Stimulated activated CD8-positive, alpha-beta memory T cell treated with anti-CD3 and anti-CD28 coated beads, Interleukin-7, amount 100 ng/mL, for 4 hours (primary cell): ENCODE measurements around the gene HOATZ.
A peak's percentile ranks its signal among the peaks of the same experiment; 100 is the strongest.

Experiments used
- DNase-seq, 2 donors: peaks; one replicate each; pipeline ENCODE4 v3.0.0-alpha.2; 2020; ENCODE audit warnings: low read depth in 2 of 2

The HOATZ gene

DNA sequence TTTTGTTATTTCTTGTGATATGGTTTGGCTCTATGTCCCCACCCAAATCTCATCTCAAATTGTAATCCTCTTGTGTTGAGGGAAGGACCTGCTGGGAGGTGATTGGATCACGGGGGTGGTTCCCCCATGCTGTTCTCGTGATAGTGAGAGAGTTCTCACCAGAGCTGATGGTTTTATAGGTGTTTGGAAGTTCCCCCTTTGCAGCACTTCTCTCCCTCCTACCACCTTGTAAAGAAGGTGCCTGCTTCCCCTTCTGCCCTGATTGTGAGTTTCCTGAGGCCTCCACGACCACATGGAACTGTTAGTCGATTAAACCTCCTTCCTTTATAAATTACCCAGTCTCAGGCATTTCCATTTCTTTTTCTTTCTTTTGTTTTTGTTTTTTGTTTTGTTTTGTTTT lies 63.2 kb downstream of the HOATZ start:
- DNase-seq: no peak

- no peak for DNase-seq
Observed at GRCh38 chr11:111581341-111581740, 66.8 kb downstream of the HOATZ start.

DNA sequence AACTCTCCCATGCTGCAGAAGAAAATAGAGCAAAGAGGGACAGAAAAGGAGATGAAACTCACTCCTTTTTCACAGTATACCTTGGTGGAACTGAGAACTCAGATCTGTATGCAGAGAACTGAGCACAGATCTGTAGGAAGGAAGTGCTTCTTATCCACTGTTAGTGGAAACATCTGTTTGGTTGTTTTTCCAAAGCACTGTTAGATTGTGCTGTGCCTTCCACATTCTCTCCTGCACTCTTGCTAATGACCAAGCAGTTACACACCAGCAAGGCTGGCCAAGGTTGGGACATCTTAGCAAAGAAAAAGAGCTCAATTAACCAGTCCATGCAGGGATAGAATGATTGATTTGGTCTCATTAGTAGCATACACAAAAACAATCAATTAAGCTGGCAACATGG lies 67.6 kb downstream of the HOATZ start:
- no peak for DNase-seq

DNA sequence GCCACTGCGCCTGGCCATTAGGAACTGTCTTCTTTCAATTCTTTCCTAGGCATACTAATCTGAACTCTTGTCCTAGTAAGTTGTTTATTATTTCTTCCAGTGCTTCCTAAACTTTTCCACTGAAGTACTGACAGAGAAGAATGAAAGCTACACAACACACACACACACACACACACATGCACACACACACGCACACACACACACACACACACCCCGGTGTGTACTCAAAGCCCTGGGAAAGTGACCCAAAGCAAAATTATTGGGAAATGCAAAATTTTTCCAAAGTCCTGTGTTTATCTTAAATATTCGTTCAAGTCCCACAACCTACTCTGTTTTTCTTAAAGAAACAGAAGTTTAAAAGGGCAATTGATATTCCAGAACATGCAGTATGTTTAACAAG lies 68.3 kb downstream of the HOATZ start:
- no peak for DNase-seq

DNA sequence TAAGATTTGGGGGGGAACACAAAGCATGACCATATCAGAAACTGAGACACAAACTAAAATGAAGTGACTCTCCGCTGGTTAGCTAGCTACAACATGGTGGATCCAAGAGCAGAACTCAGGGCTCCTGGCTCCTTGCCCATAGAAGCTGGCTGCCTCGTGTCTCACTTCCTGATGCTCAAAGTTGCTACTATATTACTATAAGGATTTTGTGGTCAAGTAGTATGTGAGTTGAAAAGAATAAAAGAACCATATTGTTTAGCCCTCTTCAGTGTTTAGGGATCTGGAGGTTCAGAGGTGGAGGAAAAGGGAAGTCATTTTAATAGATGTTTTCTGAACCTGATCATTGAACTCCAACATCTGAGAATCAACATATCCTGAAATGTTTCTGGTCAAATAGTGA lies 70.8 kb downstream of the HOATZ start:
- DNase-seq: no peak

DNA sequence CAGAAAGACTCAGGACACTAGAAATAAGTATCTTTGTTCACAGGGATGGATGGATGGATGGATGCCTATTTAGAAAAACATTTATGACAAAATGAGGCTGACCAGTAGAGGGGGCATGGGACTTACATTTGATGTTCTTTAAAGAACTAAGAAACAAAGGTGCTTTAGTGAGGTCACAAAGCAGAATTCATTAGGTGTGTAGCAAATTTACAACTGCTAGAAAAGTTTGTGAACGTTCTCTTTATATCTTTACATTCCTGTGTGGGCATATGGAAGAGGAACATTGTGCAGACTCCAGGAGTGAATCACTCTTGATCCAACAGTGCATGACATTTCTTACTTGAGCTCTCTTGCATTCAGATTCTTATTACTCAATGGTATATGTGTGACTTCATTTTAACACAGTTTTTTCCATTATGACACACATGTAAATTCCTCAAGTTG lies 71.8 kb downstream of the HOATZ start:
- peak in 1 of 2 donors; percentile 24 for DNase-seq
